ENCODE data around the gene CLMN.

The CLMN gene

GRCh38 chr14:95319312-95320077, at the start of gene CLMN:
Gene CLMN, minus strand, starts transcription at chr14:95319908. Its CDS starts 116 bp downstream, at chr14:95319792.
- DNase-seq, result no peak

- DNase-seq, result no peak
These were observed 45.7 kb upstream of the CLMN start for GRCh38 chr14:95365401-95365800.

- DNase-seq, result no peak
These were observed 44.9 kb upstream of the CLMN start for GRCh38 chr14:95364481-95365209.

GRCh38 chr14:95363468-95363954, 43.8 kb upstream of the CLMN start:
- DNase-seq, result no peak

GRCh38 chr14:95362138-95362494, 42.4 kb upstream of the CLMN start:
- DNase-seq, result no peak

GRCh38 chr14:95361373-95362137, 41.8 kb upstream of the CLMN start:
- peak; percentile 26 for DNase-seq

- DNase-seq, result no peak
These were observed 41.1 kb upstream of the CLMN start for GRCh38 chr14:95360828-95361227.

- DNase-seq, result no peak
These were observed 40.5 kb upstream of the CLMN start for GRCh38 chr14:95359994-95360826.

GRCh38 chr14:95356245-95356869, 36.6 kb upstream of the CLMN start:
- DNase-seq, result no peak

- no peak for DNase-seq
These were observed 35.7 kb upstream of the CLMN start for GRCh38 chr14:95355422-95355821.

GRCh38 chr14:95354834-95355233, 35.1 kb upstream of the CLMN start:
- DNase-seq, result no peak

GRCh38 chr14:95353664-95354063, 34.0 kb upstream of the CLMN start:
- DNase-seq, result no peak

GRCh38 chr14:95353007-95353406, 33.3 kb upstream of the CLMN start:
- DNase-seq, result no peak

GRCh38 chr14:95352481-95352880, 32.8 kb upstream of the CLMN start:
- no peak for DNase-seq

GRCh38 chr14:95349241-95349640, 29.5 kb upstream of the CLMN start:
- no peak for DNase-seq

- no peak for DNase-seq
These were observed 28.8 kb upstream of the CLMN start for GRCh38 chr14:95348395-95349080.

- no peak for DNase-seq
These were observed 27.1 kb upstream of the CLMN start for GRCh38 chr14:95346820-95347219.

- DNase-seq, result no peak
These were observed 26.6 kb upstream of the CLMN start for GRCh38 chr14:95346266-95346665.

- no peak for DNase-seq
These were observed 25.3 kb upstream of the CLMN start for GRCh38 chr14:95345032-95345431.

GRCh38 chr14:95344536-95344935, 24.8 kb upstream of the CLMN start:
- DNase-seq, result no peak

- no peak for DNase-seq
These were observed 21.9 kb upstream of the CLMN start for GRCh38 chr14:95341564-95341963.

- no peak for DNase-seq
These were observed 21.4 kb upstream of the CLMN start for GRCh38 chr14:95341115-95341514.
